Activated naive CD4-positive, alpha-beta T cell treated with anti-CD3 and anti-CD28 coated beads, Interleukin-2, amount 10 ng/mL, durations not matched to agents 7 days and 5 days (primary cell): Measurements from ENCODE around the gene GLIPR2.

ENCODE experiments used
- CTCF ChIA-PET: fragments of 350-600 bp; sonication (Branson Sonifier 250); formaldehyde crosslinking; loops from one replicate; lab custom pipeline; 2021; ENCODE audit warnings: antibody characterized with exemption; lab: Charles Lee
- DNase-seq: peaks from one replicate; pipeline ENCODE4 v3.0.0-alpha.2; 2020
- H3K27ac Mint-ChIP-seq: one replicate; pipeline ENCODE4 v1.8.0; 2021; ENCODE audit warnings: mild to moderate bottlenecking, moderate library complexity, mixed read lengths
- H3K27me3 Mint-ChIP-seq: one replicate; pipeline ENCODE4 v1.8.0; 2021; ENCODE audit warnings: mild to moderate bottlenecking, mixed read lengths
- H3K36me3 Mint-ChIP-seq: one replicate; pipeline ENCODE4 v1.8.0; 2021; ENCODE audit warnings: mixed read lengths
- H3K4me1 Mint-ChIP-seq: one replicate; pipeline ENCODE4 v1.8.0; 2021; ENCODE audit warnings: mixed read lengths
- H3K4me3 Mint-ChIP-seq: one replicate; pipeline ENCODE4 v1.8.0; 2021; ENCODE audit warnings: mild to moderate bottlenecking, moderate library complexity, mixed read lengths
- H3K9me3 Mint-ChIP-seq: one replicate; pipeline ENCODE4 v1.8.0; 2021; ENCODE audit warnings: mixed read lengths

Gene GLIPR2

GRCh38 chr9:36211510-36211909 lies 75.0 kb downstream of the GLIPR2 start:
- H3K9me3 Mint-ChIP-seq, result no peaks in the 10 kb centered on the region
- CTCF ChIA-PET, result no interaction called here

GRCh38 chr9:36213387-36213786 lies 76.9 kb downstream of the GLIPR2 start:
- Mint-ChIP-seq H3K36me3 (peaks cover 69% of the 10 kb centered on the region), H3K4me3 (no peak overlapping the region), H3K9me3 (no peaks in the 10 kb centered on the region), H3K27me3 (no peaks in the 10 kb centered on the region), H3K4me1 (peaks cover 46% of the 10 kb centered on the region), H3K27ac (peak overlapping the region; percentile 11)
- CTCF ChIA-PET, result interaction anchor here (0.9 to 2.0 kb wide), 3 partner anchors 24 to 116 kb away, joined by 3 to 8 read pairs (median 3); partner anchors contain the start of gene CLTA
- DNase-seq, result no peak

More at GRCh38 chr9:36211510-36211909, 75.0 kb downstream of the GLIPR2 start:
- no peaks in the 10 kb centered on the region for H3K27me3 Mint-ChIP-seq
- no peak overlapping the region for H3K4me3 Mint-ChIP-seq
- peaks cover 46% of the 10 kb centered on the region for H3K4me1 Mint-ChIP-seq
- peaks cover 69% of the 10 kb centered on the region for H3K36me3 Mint-ChIP-seq
- no peak overlapping the region for H3K27ac Mint-ChIP-seq
- no peak for DNase-seq
